ENCODE results near the gene TBC1D17.

- TF ChIP-seq, protein P1, sequence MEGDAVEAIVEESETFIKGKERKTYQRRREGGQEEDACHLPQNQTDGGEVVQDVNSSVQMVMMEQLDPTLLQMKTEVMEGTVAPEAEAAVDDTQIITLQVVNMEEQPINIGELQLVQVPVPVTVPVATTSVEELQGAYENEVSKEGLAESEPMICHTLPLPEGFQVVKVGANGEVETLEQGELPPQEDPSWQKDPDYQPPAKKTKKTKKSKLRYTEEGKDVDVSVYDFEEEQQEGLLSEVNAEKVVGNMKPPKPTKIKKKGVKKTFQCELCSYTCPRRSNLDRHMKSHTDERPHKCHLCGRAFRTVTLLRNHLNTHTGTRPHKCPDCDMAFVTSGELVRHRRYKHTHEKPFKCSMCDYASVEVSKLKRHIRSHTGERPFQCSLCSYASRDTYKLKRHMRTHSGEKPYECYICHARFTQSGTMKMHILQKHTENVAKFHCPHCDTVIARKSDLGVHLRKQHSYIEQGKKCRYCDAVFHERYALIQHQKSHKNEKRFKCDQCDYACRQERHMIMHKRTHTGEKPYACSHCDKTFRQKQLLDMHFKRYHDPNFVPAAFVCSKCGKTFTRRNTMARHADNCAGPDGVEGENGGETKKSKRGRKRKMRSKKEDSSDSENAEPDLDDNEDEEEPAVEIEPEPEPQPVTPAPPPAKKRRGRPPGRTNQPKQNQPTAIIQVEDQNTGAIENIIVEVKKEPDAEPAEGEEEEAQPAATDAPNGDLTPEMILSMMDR (IDR thresholded peaks at IDR 0.05) = no peak
- TF ChIP-seq ZFX (IDR thresholded peaks at IDR 0.05; ENCODE audit: borderline replicate concordance) = no peak
Observed at GRCh38 chr19:49887665-49888509, 10.4 kb downstream of the TBC1D17 start.
